Measurements from ENCODE around the gene CXXC4. TPM values are rescaled to one million over a fixed set of nuclear protein-coding genes. Genes with fewer than 3 reads are reported as not detected.

CXXC4 gene
- total RNA-seq, 1 experiment from 2014 or later = 4.2 TPM

- H3K14ac ChIP-seq (ENCODE audit: insufficient read depth, low read length) = no peak overlapping the region
- TF ChIP-seq, protein P1, sequence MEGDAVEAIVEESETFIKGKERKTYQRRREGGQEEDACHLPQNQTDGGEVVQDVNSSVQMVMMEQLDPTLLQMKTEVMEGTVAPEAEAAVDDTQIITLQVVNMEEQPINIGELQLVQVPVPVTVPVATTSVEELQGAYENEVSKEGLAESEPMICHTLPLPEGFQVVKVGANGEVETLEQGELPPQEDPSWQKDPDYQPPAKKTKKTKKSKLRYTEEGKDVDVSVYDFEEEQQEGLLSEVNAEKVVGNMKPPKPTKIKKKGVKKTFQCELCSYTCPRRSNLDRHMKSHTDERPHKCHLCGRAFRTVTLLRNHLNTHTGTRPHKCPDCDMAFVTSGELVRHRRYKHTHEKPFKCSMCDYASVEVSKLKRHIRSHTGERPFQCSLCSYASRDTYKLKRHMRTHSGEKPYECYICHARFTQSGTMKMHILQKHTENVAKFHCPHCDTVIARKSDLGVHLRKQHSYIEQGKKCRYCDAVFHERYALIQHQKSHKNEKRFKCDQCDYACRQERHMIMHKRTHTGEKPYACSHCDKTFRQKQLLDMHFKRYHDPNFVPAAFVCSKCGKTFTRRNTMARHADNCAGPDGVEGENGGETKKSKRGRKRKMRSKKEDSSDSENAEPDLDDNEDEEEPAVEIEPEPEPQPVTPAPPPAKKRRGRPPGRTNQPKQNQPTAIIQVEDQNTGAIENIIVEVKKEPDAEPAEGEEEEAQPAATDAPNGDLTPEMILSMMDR (conservative IDR thresholded peaks at IDR 0.05) = no peak
Observed at GRCh38 chr4:104429150-104429741, 65.4 kb downstream of the CXXC4 start.

More at GRCh38 chr4:104429150-104429741, 65.4 kb downstream of the CXXC4 start:
- H3K36me3 Mint-ChIP-seq (ENCODE audit: insufficient read depth in 1 of 3, low read depth in 3 of 3) = peaks cover 2 to 13% (median 4%) of the 10 kb centered on the region in 3 experiments; a peak in 4 of 7 replicates
- no peak overlapping the region for H4K8ac ChIP-seq (replicated peaks; ENCODE audit: insufficient read length, low read depth, low read length)
- H3K23ac ChIP-seq (ENCODE audit: insufficient read length, low read depth, low read length) = no peak overlapping the region
- no peak overlapping the region for H2BK15ac ChIP-seq (ENCODE audit: low read depth, low read length)
- H3K23me2 ChIP-seq (ENCODE audit: insufficient read length, low read depth, low read length, poor library complexity, severe bottlenecking) = no peaks in the 10 kb centered on the region
- no peak for DNase-seq
- no peaks in the 10 kb centered on the region for H3K9me3 ChIP-seq (ENCODE audit: control insufficient read depth, low read depth, low read length)
- H3K4me1 Mint-ChIP-seq = peaks cover 9 to 11% of the 10 kb centered on the region in 2 experiments
- H3K9ac ChIP-seq (ENCODE audit: extremely low read depth, insufficient read length, low read length) = no peak overlapping the region
- WGBS (ENCODE audit: extremely low coverage, insufficient read length, low lambda C conversion rate) = no CpG with 5 or more reads among the region's 2 CpGs
- no peaks in the 10 kb centered on the region for H3K79me1 ChIP-seq (ENCODE audit: insufficient read depth, low read depth, low read length, poor library complexity, severe bottlenecking)
- H4K5ac ChIP-seq (ENCODE audit: insufficient read length, low read depth, low read length) = no peak overlapping the region
- no peaks in the 10 kb centered on the region for H3K79me2 ChIP-seq (ENCODE audit: insufficient read depth, low read length)
- H3T11ph ChIP-seq (ENCODE audit: low read length) = no peak overlapping the region
- H2BK5ac ChIP-seq (ENCODE audit: insufficient read length, low read length) = no peak overlapping the region
- peaks cover 11 to 12% of the 10 kb centered on the region in 2 experiments; a peak in 4 of 5 replicates for H3K9me3 Mint-ChIP-seq
- no peaks in the 10 kb centered on the region for H3K27me3 Mint-ChIP-seq (ENCODE audit: low read depth)
- peaks cover 6% of the 10 kb centered on the region; the same call in 1 of the 2 replicates for H3K4me1 ChIP-seq (ENCODE audit: insufficient read depth, low read length)
- no peak overlapping the region for H3K27ac Mint-ChIP-seq
- H4K20me1 ChIP-seq (ENCODE audit: control insufficient read depth, insufficient read depth, insufficient read length) = no peaks in the 10 kb centered on the region
- H3K4me3 Mint-ChIP-seq = no peak overlapping the region
- H4K91ac ChIP-seq (ENCODE audit: insufficient read length, low read depth, low read length) = no peak overlapping the region
- no peak overlapping the region for H3K4ac ChIP-seq (ENCODE audit: low read depth, low read length)
- no peak overlapping the region for H2BK12ac ChIP-seq (ENCODE audit: insufficient read length, low read depth, low read length)
- no peak overlapping the region for H2BK120ac ChIP-seq (ENCODE audit: low read depth, low read length, poor library complexity, severe bottlenecking)
- no peak overlapping the region for H2BK20ac ChIP-seq (ENCODE audit: low read depth, low read length, poor library complexity, severe bottlenecking)
- no peak overlapping the region for H3K56ac ChIP-seq (ENCODE audit: insufficient read length, low read depth, low read length)
- H3K27me3 ChIP-seq (ENCODE audit: insufficient read depth, low read length) = no peaks in the 10 kb centered on the region
- no peak overlapping the region for H3K27ac ChIP-seq (ENCODE audit: insufficient read length, low read depth, low read length)
- no peak overlapping the region for H2AK5ac ChIP-seq (ENCODE audit: insufficient read length, low read length)
- H3K4me2 ChIP-seq (ENCODE audit: insufficient read depth, insufficient read length, low read length) = no peak overlapping the region
- H2AFZ ChIP-seq (ENCODE audit: low read length) = no peak overlapping the region
- no peak overlapping the region for H3K18ac ChIP-seq (ENCODE audit: insufficient read length, low read depth, low read length)
